Common myeloid progenitor, CD34-positive (primary cell): ENCODE measurements around the gene CHST3.
"Not testable (repeated sequence)": the region's sequence is repeated elsewhere in the genome, so short reads cannot be mapped to it uniquely, and the experiment has no call there.

ENCODE experiments used
- CTCF ChIA-PET: fragments of 350-600 bp; sonication (Branson Sonifier 250); formaldehyde crosslinking; loops from one replicate; lab custom pipeline; 2021; ENCODE audit warnings: antibody characterized with exemption; lab: Charles Lee
- POLR2A ChIA-PET: fragments of 350-600 bp; sonication (Branson Sonifier 250); formaldehyde crosslinking; loops from one replicate; lab custom pipeline; 2021; ENCODE audit warnings: antibody characterized with exemption; lab: Charles Lee
- DNase-seq, 3 donors: peaks; one replicate each; pipeline versions ENCODE4 v3.0.0 to v3.0.0-alpha.2; 2013
- H3K27ac ChIP-seq, 2 experiments: 1 replicate in 1 of 2; 2 replicates in 1 of 2; pipeline ENCODE4 v1.7.0; 2013; ENCODE audit warnings: inconsistent platforms in 2 of 2, low read length in 2 of 2, mild to moderate bottlenecking in 2 of 2, low read depth in 1 of 2, moderate library complexity in 1 of 2; ENCODE audit not compliant: severe bottlenecking in 2 of 2, insufficient read depth in 1 of 2, poor library complexity in 1 of 2
- H3K27me3 ChIP-seq, 5 experiments: replicated peaks in 2 of 5; 1 replicate in 3 of 5; 2 replicates in 2 of 5; pipeline versions ENCODE4 v1.6.1 to v1.7.0; 2013; ENCODE audit warnings: low read length in 4 of 5, mild to moderate bottlenecking in 2 of 5, moderate library complexity in 2 of 5, inconsistent platforms in 1 of 5; ENCODE audit not compliant: insufficient read depth in 5 of 5, control insufficient read depth in 4 of 5
- H3K36me3 ChIP-seq, 4 experiments: 1 replicate in 2 of 4; 2 replicates in 2 of 4; pipeline versions ENCODE4 v1.6.1 to v1.7.0; 2013; ENCODE audit warnings: low read length in 3 of 4, control low read depth in 1 of 4, mild to moderate bottlenecking in 1 of 4; ENCODE audit not compliant: control insufficient read depth in 4 of 4, insufficient read depth in 4 of 4
- H3K4me1 ChIP-seq, 4 experiments: 1 replicate in 3 of 4; 2 replicates in 1 of 4; pipeline versions ENCODE4 v1.6.1 to v1.7.1; 2013; ENCODE audit warnings: low read length in 3 of 4, mild to moderate bottlenecking in 3 of 4, control low read depth in 1 of 4, inconsistent platforms in 1 of 4, moderate library complexity in 1 of 4; ENCODE audit not compliant: control insufficient read depth in 4 of 4, insufficient read depth in 4 of 4; ENCODE audit errors: control extremely low read depth in 1 of 4
- H3K4me3 ChIP-seq, 7 experiments: 1 replicate in 4 of 7; 2 replicates in 3 of 7; pipeline versions ENCODE4 v1.5.1 to v1.7.0; 2013; ENCODE audit warnings: mild to moderate bottlenecking in 7 of 7, low read length in 6 of 7, moderate library complexity in 6 of 7, inconsistent platforms in 2 of 7, low read depth in 2 of 7, control low read depth in 1 of 7; ENCODE audit not compliant: insufficient read depth in 4 of 7, control insufficient read depth in 1 of 7; ENCODE audit errors: extremely low read depth in 1 of 7
- H3K9me3 ChIP-seq, 5 experiments: 1 replicate in 4 of 5; 2 replicates in 1 of 5; pipeline versions ENCODE4 v1.6.1 to v1.7.1; 2013; ENCODE audit warnings: low read length in 4 of 5, mild to moderate bottlenecking in 2 of 5, inconsistent platforms in 1 of 5, low read depth in 1 of 5, moderate library complexity in 1 of 5; ENCODE audit not compliant: control insufficient read depth in 4 of 5, insufficient read depth in 2 of 5; ENCODE audit errors: control extremely low read depth in 1 of 5
- WGBS: methylation state at CpG from one replicate; pipeline ENCODE4 v1.1.5; 2013; ENCODE audit not compliant: insufficient coverage; 5-methylcytosine and 5-hydroxymethylcytosine counted together

Gene CHST3

DNA sequence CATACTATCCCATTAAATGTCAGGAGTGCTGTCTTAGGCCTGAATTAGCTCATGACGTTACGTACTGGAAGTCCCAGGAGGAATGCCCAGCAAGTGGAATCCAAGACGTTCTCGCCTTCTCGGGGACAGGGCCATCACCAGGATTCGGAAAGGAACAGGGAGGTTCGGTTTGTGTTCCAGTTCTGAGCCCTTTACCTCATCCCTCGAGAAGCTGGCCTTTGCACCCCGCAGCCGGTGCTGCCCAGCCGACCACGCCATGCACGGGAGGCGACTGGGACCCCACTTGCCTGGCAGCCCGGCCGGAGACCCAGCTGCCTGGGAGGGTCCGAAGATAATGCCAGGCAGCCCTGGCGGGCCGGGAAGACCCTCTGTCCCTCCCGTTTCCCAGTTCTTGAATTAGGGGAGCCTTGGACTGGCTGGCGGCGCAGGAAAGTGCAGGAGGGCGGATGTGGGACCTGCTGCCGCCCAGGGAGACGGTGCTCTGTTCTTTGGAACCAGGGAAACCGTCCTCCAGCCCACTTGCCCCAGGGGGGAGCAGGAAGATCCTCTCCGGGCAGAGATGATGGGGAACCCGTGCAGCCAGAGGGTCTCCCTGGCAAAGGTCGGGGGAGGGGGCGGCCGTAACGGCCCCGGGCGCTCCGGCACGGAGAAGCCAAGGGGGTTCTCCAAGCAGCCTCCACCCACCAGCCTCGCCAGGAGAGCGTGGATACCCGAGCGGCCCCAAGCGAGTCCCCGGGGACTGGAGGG is 671 bp upstream of the CHST3 start:
- 42% methylated on average over 35 of the region's 42 CpGs for WGBS
- Histone ChIP-seq H3K4me1 (peaks cover 0 to 18% (median 13%) of the 10 kb centered on the region in 4 experiments), H3K27ac (no peak overlapping the region), H3K9me3 (peaks cover 0 to 15% (median 5%) of the 10 kb centered on the region in 5 experiments), H3K27me3 (peaks cover 0 to 67% (median 29%) of the 10 kb centered on the region in 5 experiments), H3K4me3 (peak overlapping the region in 5 of 7 experiments; percentile 9 to 75 (median 60)), H3K36me3 (no peaks in the 10 kb centered on the region)
- DNase-seq = no peak
- CTCF ChIA-PET = interaction anchor here (0.6 to 0.8 kb wide), 2 partner anchors 12 to 112 kb away, joined by 3 to 4 read pairs; no protein-coding TSS in a partner anchor
- POLR2A ChIA-PET = no interaction called here

- peaks cover 0 to 57% (median 35%) of the 10 kb centered on the region in 5 experiments for H3K27me3 ChIP-seq
- H3K27ac ChIP-seq = no peak overlapping the region
- CTCF ChIA-PET = interaction anchor here (0.8 kb wide), 1 partner anchor 13 kb away, joined by 3 read pairs; no protein-coding TSS in a partner anchor
- peaks cover 0 to 15% (median 5%) of the 10 kb centered on the region in 5 experiments for H3K9me3 ChIP-seq
- H3K4me1 ChIP-seq = peaks cover 0 to 18% (median 13%) of the 10 kb centered on the region in 4 experiments
- POLR2A ChIA-PET = no interaction called here
- no peaks in the 10 kb centered on the region for H3K36me3 ChIP-seq
- peak; percentile 31 to 74 (median 64) for DNase-seq
- WGBS = 8% methylated on average over 38 of the region's 48 CpGs
- peak overlapping the region in 6 of 7 experiments; percentile 9 to 75 (median 51) for H3K4me3 ChIP-seq
These were observed 734 bp downstream of the CHST3 start for GRCh38 chr10:71964743-71965515.

GRCh38 chr10:71965623-71966022 is 1.4 kb downstream of the CHST3 start:
- POLR2A ChIA-PET = no interaction called here

DNA sequence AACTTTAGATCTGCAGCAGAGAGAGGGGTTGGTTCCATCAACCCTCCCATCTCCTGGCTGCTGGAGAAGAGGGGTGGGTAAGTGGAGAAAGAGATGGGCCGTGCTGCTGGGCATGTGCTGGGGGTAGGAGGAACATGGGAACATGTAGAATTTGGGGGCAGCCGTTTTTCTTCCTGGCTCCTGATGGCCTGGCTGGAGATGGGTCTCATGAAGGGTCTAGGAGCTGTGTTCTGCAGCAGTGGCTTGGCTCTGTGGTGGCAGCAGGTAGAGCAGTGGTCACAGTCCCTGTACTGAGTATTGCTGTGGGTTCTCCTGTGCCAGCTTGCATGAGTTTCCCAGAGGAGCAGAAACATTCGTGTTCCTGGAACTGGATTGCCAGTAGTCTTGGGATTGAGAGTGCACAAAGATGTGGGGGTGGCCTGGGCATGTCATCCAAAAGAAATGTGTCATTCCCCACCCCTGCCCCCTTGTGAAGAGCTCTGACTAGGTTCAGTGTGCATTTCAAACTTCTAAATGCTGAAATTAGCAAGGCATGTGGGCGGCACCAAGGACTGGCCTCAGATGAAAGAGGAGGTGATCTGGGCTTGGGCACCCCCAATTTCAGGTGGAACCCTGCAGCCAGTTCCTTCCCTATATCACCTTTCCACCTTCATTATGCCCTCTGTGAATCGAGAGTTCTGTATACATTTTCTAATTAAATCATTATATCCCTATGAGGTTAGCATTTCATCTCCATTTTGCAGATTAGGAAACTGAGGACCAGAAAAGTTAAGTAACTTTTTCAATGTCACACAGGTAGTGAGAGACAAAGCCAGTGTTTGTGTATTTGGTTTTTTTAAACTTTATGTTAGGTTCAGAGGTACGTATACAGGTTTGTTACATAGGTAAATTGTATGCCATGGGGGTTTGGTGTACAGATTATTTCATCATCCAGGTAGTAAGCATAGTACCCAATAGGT is 2.1 kb downstream of the CHST3 start:
- Histone ChIP-seq H3K4me1 (peaks cover 0 to 18% (median 13%) of the 10 kb centered on the region in 4 experiments), H3K9me3 (peaks cover 0 to 14% (median 5%) of the 10 kb centered on the region in 5 experiments), H3K27ac (no peak overlapping the region), H3K27me3 (peaks cover 0 to 55% (median 32%) of the 10 kb centered on the region in 5 experiments), H3K4me3 (no peak overlapping the region), H3K36me3 (no peaks in the 10 kb centered on the region)
- CTCF ChIA-PET = interaction anchor here (1.0 to 1.1 kb wide), 2 partner anchors 12 to 13 kb away, joined by 3 to 5 read pairs; no protein-coding TSS in a partner anchor
- no peak for DNase-seq
- POLR2A ChIA-PET = no interaction called here
- 91% methylated on average over 3 of the region's 6 CpGs for WGBS

More at GRCh38 chr10:71965623-71966022, 1.4 kb downstream of the CHST3 start:
- Histone ChIP-seq H3K4me3 (no peak overlapping the region), H3K9me3 (peaks cover 0 to 15% (median 5%) of the 10 kb centered on the region in 5 experiments), H3K36me3 (no peaks in the 10 kb centered on the region), H3K4me1 (peaks cover 0 to 18% (median 13%) of the 10 kb centered on the region in 4 experiments), H3K27ac (no peak overlapping the region), H3K27me3 (peaks cover 0 to 57% (median 32%) of the 10 kb centered on the region in 5 experiments)
- no peak for DNase-seq
- CTCF ChIA-PET = interaction anchor here (1.0 to 1.1 kb wide), 2 partner anchors 12 kb away, joined by 3 to 5 read pairs; no protein-coding TSS in a partner anchor
- WGBS = 100% methylated on average over 3 of the region's 4 CpGs

- 89% methylated on average over 3 of the region's 8 CpGs for WGBS
- Histone ChIP-seq H3K27me3 (peaks cover 0 to 42% (median 28%) of the 10 kb centered on the region in 5 experiments), H3K4me1 (peaks cover 0 to 18% (median 13%) of the 10 kb centered on the region in 4 experiments)
- H3K4me3 ChIP-seq, H3K9me3 ChIP-seq, POLR2A ChIA-PET, DNase-seq, H3K36me3 ChIP-seq, H3K27ac ChIP-seq, CTCF ChIA-PET: not testable (repeated sequence)
These were observed 3.8 kb downstream of the CHST3 start for GRCh38 chr10:71967958-71968357.
